Activated B cell treated with CpG ODN at 0.5 μM for 24 hours (primary cell): ENCODE results near the gene DNAH8. TPM values are rescaled to one million over a fixed set of nuclear protein-coding genes. Genes with fewer than 3 reads are reported as not detected.

Experiments
- ATAC-seq: fragments of 200-7000 bp; cut with Tn5 transposase; one replicate; pipeline ENCODE4 v1.10.0; 2021; ENCODE audit warnings: low read depth, mild to moderate bottlenecking, moderate library complexity
- CTCF ChIA-PET: fragments of 350-600 bp; sonication (Branson Sonifier 250); formaldehyde crosslinking; loops from one replicate; lab custom pipeline; 2021; ENCODE audit warnings: antibody characterized with exemption; lab: Charles Lee
- POLR2A ChIA-PET: fragments of 350-600 bp; sonication (Branson Sonifier 250); formaldehyde crosslinking; loops from one replicate; lab custom pipeline; 2021; ENCODE audit warnings: antibody characterized with exemption; lab: Charles Lee
- DNase-seq: peaks from one replicate; pipeline ENCODE4 v3.0.0; 2022
- H3K27ac Mint-ChIP-seq: one replicate; pipeline ENCODE4 v1.8.0; 2020; ENCODE audit warnings: mixed read lengths
- H3K27me3 Mint-ChIP-seq: one replicate; pipeline ENCODE4 v1.8.0; 2021; ENCODE audit warnings: mixed read lengths
- H3K36me3 Mint-ChIP-seq: one replicate; pipeline ENCODE4 v1.8.0; 2021; ENCODE audit warnings: low read depth, mixed read lengths
- H3K4me1 Mint-ChIP-seq: one replicate; pipeline ENCODE4 v1.8.0; 2021; ENCODE audit warnings: mixed read lengths
- H3K4me3 Mint-ChIP-seq: one replicate; pipeline ENCODE4 v1.8.0; 2020; ENCODE audit warnings: mild to moderate bottlenecking, mixed read lengths
- H3K9me3 Mint-ChIP-seq: one replicate; pipeline ENCODE4 v1.8.0; 2020; ENCODE audit warnings: mixed read lengths
- CTCF ChIP-seq: fragments of 200-600 bp; IDR thresholded peaks from one replicate; pipeline ENCODE4 v1.8.0; 2022; ENCODE audit warnings: antibody characterized with exemption, mild to moderate bottlenecking
- intact Hi-C: fragments of 100-400 bp; cut with micrococcal nuclease; formaldehyde crosslinking; loops from one replicate; pipeline ENCODE4 v1.15.1; 2024
- total RNA-seq: library from RNA; stranded (reverse); gene quantifications from 2 replicates; pipeline ENCODE4 v1.2.3, GENCODE V29; 2022

Gene DNAH8
- total RNA-seq, 1 donor from 2014 or later: 2.0 TPM

GRCh38 chr6:38782616-38783015 lies 67.5 kb downstream of the DNAH8 start:
- ChIA-PET CTCF (no interaction called here), POLR2A (no interaction called here)
- H3K9me3 Mint-ChIP-seq: no peaks in the 10 kb centered on the region
- no peak for TF ChIP-seq CTCF
- H3K27me3 Mint-ChIP-seq: no peaks in the 10 kb centered on the region
- no peak overlapping the region for H3K27ac Mint-ChIP-seq
- H3K4me1 Mint-ChIP-seq: peaks cover 16% of the 10 kb centered on the region
- intact Hi-C loops: no loop called here
- no peak for DNase-seq
- no peaks in the 10 kb centered on the region for H3K36me3 Mint-ChIP-seq
- ATAC-seq: no peak
- H3K4me3 Mint-ChIP-seq: no peak overlapping the region

- POLR2A ChIA-PET: interaction anchor here (1.3 kb wide), 1 partner anchor 10 kb away, joined by 3 read pairs; no protein-coding TSS in a partner anchor
- CTCF ChIA-PET: interaction anchor here (1.4 kb wide), 1 partner anchor 10 kb away, joined by 5 read pairs; no protein-coding TSS in a partner anchor
- Mint-ChIP-seq H3K36me3 (no peaks in the 10 kb centered on the region), H3K27ac (peak overlapping the region; percentile 69), H3K4me1 (peaks cover 16% of the 10 kb centered on the region), H3K27me3 (no peaks in the 10 kb centered on the region), H3K9me3 (no peaks in the 10 kb centered on the region), H3K4me3 (no peak overlapping the region)
- ATAC-seq (no peak), DNase-seq (no peak)
- no peak for TF ChIP-seq CTCF
- intact Hi-C loops: no loop called here
Observed at GRCh38 chr6:38783443-38784228, 68.5 kb downstream of the DNAH8 start.

GRCh38 chr6:38784506-38785235 lies 69.6 kb downstream of the DNAH8 start:
- Mint-ChIP-seq H3K9me3 (no peaks in the 10 kb centered on the region), H3K36me3 (no peaks in the 10 kb centered on the region), H3K4me1 (peaks cover 14% of the 10 kb centered on the region), H3K27ac (no peak overlapping the region), H3K27me3 (no peaks in the 10 kb centered on the region), H3K4me3 (no peak overlapping the region)
- intact Hi-C loops: no loop called here
- ATAC-seq (no peak), DNase-seq (no peak)
- TF ChIP-seq CTCF: no peak
- ChIA-PET POLR2A (interaction anchor here (1.3 kb wide), 1 partner anchor 11 kb away, joined by 3 read pairs; no protein-coding TSS in a partner anchor), CTCF (interaction anchor here (1.4 kb wide), 1 partner anchor 11 kb away, joined by 5 read pairs; no protein-coding TSS in a partner anchor)

- ATAC-seq: no peak
- TF ChIP-seq CTCF: no peak
- Mint-ChIP-seq H3K36me3 (no peaks in the 10 kb centered on the region), H3K27me3 (no peaks in the 10 kb centered on the region), H3K4me3 (no peak overlapping the region), H3K27ac (no peak overlapping the region), H3K4me1 (peaks cover 14% of the 10 kb centered on the region), H3K9me3 (no peaks in the 10 kb centered on the region)
- POLR2A ChIA-PET: no interaction called here
- no peak for DNase-seq
- intact Hi-C loops: no loop called here
- CTCF ChIA-PET: no interaction called here
Observed at GRCh38 chr6:38786486-38786885, 71.4 kb downstream of the DNAH8 start.

GRCh38 chr6:38789256-38789655 lies 74.1 kb downstream of the DNAH8 start:
- POLR2A ChIA-PET: no interaction called here
- ATAC-seq (no peak), DNase-seq (no peak)
- no peaks in the 10 kb centered on the region for H3K9me3 Mint-ChIP-seq
- CTCF ChIA-PET: no interaction called here
- no peaks in the 10 kb centered on the region for H3K36me3 Mint-ChIP-seq
- TF ChIP-seq CTCF: no peak
- intact Hi-C loops: no loop called here
- H3K4me1 Mint-ChIP-seq: peaks cover 7% of the 10 kb centered on the region
- H3K27ac Mint-ChIP-seq: no peak overlapping the region
- no peak overlapping the region for H3K4me3 Mint-ChIP-seq
- H3K27me3 Mint-ChIP-seq: no peaks in the 10 kb centered on the region
